Epithelial cell of proximal tubule (primary cell): ENCODE data around the gene TTLL10. TPM values are rescaled to one million over a fixed set of nuclear protein-coding genes. Genes with fewer than 3 reads are reported as not detected.

Experiments used
- DNase-seq: peaks from one replicate; pipeline ENCODE4 v3.0.0-alpha.2; 2011; ENCODE audit warnings: low read depth
- H3K4me3 ChIP-seq: 2 replicates; pipeline ENCODE4 v1.5.1; 2011; ENCODE audit warnings: low read depth, mild to moderate bottlenecking, low read length
- CTCF ChIP-seq: conservative IDR thresholded peaks from 2 replicates; pipeline ENCODE4 v1.5.1; 2012; ENCODE audit warnings: low read depth, mild to moderate bottlenecking, low read length
- total RNA-seq: library from RNA; depleted of rRNA; stranded (reverse); fragments of >200 nt; gene quantifications from 2 replicates; pipeline ENCODE4 v1.2.3, GENCODE V29; 2015

Gene TTLL10
- total RNA-seq, 1 donor from 2014 or later, result not detected

- no peak for DNase-seq
- no peak overlapping the region for H3K4me3 ChIP-seq
- TF ChIP-seq CTCF, result no peak
Observed at GRCh38 chr1:1211541-1212441, 38.1 kb downstream of the TTLL10 start.

- no peak for TF ChIP-seq CTCF
- no peak overlapping the region for H3K4me3 ChIP-seq
- DNase-seq, result no peak
Observed at GRCh38 chr1:1212780-1213344, 39.2 kb downstream of the TTLL10 start.

GRCh38 chr1:1213345-1214265 lies 39.9 kb downstream of the TTLL10 start, which contains the start of gene TNFRSF4:
TSS of gene TNFRSF4 (minus strand) at chr1:1214153. CDS start at chr1:1214127, 26 bp downstream.
- no peak within 1 kb of the TSS for H3K4me3 ChIP-seq
- no peak for TF ChIP-seq CTCF
- no peak for DNase-seq

GRCh38 chr1:1215080-1215676 lies 41.5 kb downstream of the TTLL10 start:
- no peak for TF ChIP-seq CTCF
- no peak overlapping the region for H3K4me3 ChIP-seq
- DNase-seq, result no peak

- no peak for DNase-seq
- no peak for TF ChIP-seq CTCF
Observed at GRCh38 chr1:1215881-1216605, 42.4 kb downstream of the TTLL10 start.

More at GRCh38 chr1:1215881-1216605, 42.4 kb downstream of the TTLL10 start:
- no peak overlapping the region for H3K4me3 ChIP-seq
